Stimulated activated CD4-positive, alpha-beta T cell treated with anti-CD3 and anti-CD28 coated beads, Interleukin-15, amount 100 ng/mL, for 48 hours (primary cell): Measurements from ENCODE around the gene SAG.

ENCODE experiments used
- DNase-seq, 2 donors: peaks; one replicate each; pipeline ENCODE4 v3.0.0-alpha.2; 2020; ENCODE audit warnings: low read depth in 2 of 2

SAG gene

DNA sequence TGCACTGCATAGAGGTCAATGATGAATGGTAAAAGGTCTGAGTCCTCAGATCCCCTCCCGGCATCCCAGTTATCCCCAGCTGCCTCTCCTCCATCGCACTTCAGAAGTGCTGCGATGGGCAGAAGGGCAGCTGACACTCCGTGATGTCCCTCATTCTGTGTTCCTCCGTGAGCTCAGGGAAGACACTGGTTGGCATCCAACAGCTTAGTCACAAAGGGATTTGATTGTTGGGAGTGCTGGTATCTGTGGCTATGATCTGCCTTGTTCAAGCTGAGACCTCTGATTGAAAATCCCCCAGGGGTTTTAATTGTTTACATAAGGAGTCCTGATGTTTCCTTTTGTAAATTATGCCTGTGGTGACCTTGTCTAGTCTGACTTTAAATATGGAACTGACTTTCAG is 19.0 kb upstream of the SAG start:
- DNase-seq: no peak

DNA sequence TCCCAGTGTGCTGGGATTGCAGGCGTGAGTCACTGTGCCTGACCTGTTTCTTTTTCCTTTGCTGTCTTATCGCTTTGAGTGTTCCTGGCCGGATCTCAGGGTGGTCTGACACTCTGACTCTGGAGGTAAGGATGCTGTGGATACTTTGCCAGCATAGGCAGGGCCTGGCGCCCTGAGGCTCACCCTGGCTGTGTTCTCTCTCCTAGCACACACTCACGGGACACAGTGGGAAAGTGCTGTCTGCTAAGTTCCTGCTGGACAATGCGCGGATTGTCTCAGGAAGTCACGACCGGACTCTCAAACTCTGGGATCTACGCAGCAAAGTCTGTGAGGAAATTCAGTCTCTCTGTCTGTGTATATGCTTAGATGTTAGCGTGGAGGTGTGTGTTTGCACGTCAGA is 18.0 kb upstream of the SAG start:
- no peak for DNase-seq

DNA sequence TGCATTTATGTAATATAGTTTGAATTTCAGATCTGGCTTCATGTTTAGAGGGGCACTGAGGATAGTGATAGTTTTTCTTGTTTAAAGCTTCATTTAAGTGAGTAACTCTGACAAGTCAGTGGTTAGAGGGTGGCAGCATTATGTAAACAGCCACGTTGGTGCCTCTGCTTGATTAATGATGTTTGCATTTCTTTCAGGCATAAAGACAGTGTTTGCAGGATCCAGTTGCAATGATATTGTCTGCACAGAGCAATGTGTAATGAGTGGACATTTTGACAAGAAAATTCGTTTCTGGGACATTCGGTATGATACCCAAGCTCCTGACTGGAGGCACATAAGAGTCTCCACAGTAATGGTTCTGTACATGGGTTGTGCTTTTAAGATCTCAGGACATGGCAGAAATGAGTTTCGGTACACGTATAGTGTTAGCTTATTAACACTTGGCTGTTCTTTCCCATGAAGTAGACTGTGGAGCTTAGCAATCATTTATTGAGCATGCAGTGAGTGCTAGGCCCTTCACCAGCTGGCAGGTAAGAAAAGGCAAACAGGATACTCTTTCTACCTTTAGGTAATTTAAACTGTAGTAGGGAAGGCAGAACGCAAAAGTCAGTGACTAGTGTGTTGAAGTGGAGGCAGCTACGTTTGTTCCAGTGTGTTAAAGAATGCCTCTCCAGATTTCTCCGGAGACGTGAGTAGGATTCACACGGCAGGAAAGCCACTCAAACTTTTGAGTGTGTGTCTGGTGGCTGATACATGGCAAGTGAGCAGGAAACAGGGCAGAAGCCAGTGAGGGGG is 17.4 kb upstream of the SAG start:
- DNase-seq: no peak

DNA sequence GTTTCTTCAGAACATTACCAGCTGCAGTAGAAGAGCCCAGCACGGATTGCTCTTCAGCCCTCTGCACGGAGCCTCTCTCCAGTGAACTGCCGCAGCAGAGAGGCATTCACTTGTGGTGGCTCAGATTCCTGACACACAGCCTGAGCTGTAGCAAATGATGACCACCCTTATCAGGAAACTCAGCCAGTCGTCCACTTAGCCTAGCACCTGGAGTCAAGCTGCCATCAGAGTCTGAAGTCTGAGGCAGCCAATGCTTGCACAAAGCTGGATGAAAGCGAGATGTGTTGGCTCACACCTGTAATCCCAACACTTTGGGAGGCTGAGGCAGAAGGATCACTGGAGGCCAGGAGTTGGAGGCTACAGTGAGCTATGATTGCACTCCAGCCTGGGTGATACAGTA is 11.7 kb upstream of the SAG start:
- no peak for DNase-seq

DNA sequence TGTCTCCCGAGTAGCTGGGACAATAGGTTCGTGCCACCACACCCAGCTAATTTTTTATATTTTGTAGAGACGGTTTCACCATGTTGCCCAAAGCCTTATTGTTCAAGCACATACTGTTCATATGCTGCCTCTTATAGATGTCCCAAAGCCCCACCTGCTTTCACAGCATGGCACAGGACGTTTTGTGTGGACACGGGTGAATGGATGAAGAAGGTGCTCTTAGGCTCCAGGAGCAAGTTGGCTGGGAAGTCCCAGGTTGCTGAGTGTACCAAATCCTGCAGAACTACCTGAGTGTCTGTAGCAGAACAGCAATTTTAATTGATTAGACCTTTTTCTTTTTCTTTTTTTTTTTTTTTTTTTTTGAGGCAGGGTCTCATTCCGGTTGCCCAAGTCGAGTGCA is 10.5 kb upstream of the SAG start:
- no peak for DNase-seq

DNA sequence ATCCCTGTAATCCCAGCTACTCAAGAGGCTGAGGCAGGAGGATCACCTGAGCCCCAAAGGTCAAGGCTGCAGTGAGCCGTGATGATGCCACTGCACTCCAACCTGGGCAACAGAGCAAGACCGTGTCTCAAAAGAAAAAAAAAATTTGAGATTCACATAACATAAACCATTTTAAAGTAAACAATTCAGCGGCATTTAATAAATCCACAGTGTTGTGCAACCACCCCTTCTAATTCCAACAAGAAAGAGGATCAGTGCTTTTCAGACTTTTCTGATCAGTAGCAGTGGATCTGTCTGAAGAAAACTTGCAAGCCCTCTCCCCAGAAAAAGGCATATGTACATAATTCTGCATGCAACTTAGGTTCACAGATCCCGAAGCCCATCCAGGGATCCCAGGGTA is 7.2 kb upstream of the SAG start:
- DNase-seq: no peak

DNA sequence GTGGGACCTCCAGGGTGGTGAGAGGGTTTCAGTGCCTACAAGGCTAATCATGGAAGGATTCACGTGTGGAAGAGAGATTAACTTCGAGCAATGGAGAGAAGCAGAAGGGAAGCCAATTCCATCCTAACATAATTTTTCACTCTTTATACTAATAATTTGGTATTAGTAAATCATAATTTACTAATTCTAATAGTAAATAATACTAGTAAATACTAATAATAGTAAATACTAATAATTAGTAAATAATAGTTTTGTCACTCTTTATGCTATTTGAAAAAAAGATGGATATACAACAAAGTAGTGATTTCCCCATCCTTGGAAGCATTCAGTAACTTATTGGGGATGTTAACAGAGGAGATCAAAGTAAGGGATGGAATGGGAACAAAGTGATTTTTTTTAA is 6.4 kb upstream of the SAG start:
- DNase-seq: no peak

DNA sequence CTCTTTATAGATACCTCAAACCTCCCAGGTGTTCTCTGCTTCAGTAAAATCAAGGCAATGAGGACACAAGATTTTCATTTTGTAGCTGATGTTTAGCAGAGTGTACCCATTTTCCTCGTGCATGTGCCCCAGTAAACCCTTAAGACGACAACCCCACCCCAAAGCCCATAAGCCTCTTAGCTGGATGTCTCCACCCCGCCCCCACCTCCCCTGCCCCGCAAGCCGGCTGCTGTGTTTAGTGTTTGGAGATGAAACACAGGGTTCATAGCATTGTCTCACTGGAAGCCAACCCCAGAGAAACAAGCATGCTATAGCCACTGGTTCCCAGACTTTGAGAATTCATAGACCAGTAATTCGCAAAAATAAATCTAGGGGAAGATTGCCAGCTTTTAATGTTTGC is 5.8 kb upstream of the SAG start:
- no peak for DNase-seq

DNA sequence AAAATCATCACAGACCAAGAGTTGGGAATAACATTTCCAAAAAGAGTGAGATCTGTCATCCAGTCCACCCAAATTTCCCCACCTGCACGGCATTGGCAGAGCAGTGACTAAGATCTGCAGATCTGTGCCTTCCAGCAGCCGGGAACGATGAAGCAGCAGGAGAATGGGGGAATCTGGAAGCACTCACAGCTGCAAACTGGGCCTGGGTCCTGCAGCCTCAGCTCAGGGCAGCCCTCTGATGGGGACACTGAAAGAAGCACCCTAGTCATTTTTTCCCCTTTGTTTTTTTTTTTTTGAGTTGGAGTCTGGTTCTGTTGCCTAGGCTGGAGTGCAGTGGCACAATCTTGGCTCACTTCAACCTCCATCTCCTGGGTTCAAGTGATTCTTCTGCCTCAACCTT is 4.4 kb upstream of the SAG start:
- DNase-seq: no peak

DNA sequence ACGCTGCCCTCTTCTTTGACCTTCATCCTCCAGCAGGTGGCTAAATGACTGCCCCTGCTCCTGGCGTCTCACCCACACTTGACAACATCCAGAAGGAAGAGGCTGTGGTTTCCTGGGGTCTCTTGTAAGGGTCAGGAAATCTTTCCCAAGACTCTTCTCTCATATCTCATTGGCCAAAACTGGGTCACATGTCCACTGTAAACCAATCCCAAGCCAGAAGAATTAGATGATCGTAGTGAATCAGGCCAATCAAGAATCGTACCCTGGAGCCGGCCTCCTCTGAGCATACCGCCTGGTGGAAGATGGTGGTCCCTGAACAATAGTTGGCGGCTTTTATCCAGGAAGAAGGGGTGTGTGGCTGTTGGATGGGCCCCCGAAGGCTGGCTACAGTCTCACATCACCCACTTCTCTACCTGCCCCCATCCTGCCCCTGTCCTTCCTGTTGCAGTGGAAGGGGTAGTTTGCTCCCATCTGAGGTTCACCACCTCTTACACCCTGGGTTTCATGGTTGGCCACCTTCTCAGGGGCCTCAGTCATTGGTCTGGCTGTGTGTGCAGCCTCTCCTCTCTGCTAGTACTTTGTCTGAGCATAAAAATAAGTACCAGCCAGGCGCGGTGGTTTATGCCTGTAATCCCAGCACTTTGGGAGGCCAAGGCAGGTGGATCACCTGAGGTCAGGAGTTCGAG is 3.8 kb downstream of the SAG start:
- DNase-seq: no peak

DNA sequence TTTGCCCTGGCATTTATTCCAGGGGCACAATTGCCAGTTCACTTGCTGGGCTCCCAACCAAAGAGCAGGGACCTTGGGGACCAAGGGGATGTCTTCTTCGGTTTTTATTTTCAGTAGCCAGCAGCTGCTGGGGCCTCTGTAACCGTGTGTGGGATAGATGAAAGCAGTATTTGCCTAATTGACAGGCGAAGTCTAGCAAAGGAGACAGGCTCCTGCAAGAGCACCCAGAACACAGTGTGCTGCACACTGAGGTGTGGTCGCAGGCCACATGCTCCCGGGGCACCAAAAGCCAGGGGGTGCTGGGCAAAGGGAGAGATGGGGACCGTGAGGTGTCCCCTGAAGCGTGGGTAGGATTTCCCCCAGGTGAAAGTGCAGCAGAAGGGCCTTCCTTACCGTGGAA is 5.3 kb downstream of the SAG start:
- no peak for DNase-seq

DNA sequence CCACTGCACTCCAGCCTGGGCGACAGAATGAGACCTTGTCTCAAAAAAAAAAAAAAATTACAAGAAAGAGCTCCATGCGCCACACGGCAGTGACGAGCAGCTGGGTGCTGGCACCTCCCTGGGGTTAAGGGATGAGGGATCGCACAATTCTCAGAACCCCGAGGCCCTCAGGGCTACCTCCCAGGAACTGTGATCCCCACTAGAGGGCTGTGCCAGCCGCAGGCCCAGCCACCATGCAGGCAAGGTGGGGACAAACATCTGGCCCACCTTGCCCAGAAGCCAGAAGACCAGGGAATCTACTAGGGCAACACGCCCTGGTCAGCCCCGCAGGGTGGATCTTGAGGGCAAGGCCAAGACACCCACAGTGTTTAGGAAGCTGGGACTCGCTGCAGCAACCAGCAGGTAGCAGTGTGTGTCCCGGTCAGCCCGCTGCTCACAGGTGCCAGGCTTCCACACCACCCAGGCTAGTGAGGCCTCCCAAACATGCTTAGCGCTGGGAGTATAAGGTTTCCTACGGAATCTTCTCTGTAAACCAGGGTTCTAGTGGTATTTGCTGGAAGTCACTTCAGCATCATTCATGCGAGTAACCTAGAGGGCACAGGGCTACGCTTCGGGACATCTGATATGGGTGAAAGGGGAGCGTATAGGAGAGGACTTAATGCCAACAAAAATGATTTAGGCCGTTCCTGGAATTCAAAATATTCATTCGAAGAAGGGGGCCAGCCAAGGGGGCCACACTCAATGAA is 6.7 kb downstream of the SAG start:
- DNase-seq: no peak

DNA sequence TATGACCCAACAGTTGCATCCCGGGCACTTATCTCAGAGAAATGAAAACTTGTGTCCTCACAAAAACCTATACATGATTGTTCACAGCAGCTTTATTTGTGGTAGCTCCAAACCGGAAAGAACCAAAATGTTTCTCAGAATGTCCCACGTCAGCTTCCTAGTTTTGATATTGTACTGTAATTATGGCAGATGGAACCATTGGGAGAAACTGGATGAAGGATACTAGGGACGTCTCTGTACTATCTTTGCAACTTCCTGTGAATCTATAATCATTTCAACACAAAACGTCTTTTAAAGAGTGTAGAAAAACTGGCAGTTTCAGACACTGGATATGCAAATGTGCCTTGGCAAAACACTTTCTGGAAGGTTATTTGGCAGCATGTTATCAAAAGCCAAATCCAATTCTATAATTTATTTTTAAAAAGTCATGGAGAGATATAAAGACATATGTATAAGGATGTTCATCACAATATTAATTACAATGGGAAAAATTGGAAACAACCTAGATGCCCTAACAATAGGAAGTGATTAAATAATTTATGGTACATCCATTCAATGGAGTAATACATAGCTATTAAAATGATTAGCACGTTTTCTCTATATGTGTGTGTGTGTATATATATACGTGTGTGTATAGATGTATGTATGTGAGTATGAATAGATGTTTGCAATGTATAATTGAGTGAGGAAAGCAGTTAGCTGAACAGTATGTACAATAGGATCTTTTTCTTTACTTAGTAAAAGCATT is 9.8 kb downstream of the SAG start:
- no peak for DNase-seq

DNA sequence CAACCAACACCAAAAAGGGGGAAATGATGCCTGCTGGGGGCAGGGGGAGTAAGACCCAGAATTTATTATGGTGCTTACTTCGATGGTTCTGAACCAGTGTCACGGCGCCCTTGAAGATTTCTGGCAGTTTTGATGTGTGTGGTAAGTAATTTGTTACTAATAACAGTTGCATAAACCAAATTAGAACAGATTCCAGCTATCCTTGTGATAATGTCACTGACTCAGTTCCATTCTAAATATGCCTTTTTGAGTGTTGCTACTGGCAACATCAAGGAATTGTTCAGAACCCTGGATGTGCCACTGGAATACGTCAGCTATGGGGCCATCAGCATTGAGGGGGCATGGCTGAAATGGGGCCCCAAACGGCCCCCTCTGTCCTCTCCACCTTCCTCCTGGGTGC is 11.6 kb downstream of the SAG start:
- DNase-seq: no peak

DNA sequence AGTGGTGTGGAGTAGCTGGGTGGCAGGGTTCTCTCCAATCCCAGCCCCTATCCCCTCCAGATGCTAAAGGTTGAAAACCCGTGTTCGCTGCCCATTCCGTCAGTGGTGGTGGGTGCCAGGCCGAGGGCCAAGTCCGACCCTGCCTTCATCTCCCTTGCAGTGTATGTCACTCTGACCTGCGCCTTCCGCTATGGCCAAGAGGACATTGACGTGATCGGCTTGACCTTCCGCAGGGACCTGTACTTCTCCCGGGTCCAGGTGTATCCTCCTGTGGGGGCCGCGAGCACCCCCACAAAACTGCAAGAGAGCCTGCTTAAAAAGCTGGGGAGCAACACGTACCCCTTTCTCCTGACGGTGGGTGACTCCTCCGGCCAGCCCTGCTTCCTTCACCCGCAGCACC is 12.9 kb downstream of the SAG start:
- no peak for DNase-seq

DNA sequence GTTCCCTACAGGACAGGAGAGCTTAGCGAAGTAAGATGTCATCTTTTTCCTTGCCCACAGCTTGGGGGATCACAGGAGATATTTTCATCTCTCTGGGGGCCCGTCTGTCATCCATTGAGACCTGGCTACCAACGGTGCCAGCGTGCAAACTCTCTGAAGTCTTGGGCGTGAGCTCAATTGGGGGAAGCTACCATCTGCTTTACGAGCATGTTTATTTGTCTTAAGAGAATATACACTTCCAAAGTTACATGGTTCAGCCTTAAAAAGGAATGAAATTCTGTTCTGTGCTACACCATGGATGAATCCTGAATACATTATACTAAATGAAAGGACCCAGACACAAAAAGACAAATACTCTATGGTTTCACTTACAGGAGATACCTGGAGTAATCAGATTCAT is 13.6 kb downstream of the SAG start:
- DNase-seq: no peak

DNA sequence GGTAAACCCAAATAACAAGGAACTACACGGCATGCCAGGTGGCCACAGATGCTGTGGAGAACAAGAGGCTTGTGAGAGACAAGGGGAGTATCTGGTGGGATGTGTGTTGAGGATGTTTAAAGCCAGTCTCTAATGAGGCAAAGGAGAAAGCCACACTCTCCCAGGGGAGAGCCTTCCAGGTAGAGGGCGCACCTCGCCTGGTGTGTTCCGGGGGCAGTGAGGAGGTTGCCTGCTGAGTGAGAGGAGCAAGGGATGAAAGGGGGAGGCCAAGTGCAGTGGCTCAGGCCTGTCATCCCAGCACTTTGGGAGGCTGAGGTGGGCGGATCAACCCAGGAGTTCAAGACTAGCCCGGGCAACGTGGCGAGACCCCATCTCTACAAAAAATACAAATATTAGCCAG is 16.2 kb downstream of the SAG start:
- no peak for DNase-seq

DNA sequence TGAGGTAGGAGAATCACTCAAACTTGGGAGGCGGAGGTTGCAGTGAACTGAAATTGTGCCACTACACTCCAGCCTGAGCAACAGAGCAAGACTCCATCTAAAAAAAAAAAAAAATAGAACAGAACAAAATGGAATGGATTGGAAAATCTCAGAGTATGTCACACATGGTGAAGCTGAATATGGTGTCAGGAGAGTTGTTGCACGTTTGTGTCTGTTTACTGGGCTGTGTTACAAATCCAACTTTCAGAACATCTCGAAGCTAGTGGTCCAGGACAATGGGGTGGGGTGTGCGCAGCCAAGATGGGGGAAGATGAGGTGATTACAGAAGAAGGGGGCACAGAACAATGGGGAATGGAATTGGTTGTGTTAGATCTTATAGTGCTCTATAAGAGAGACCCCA is 17.6 kb downstream of the SAG start:
- no peak for DNase-seq

DNA sequence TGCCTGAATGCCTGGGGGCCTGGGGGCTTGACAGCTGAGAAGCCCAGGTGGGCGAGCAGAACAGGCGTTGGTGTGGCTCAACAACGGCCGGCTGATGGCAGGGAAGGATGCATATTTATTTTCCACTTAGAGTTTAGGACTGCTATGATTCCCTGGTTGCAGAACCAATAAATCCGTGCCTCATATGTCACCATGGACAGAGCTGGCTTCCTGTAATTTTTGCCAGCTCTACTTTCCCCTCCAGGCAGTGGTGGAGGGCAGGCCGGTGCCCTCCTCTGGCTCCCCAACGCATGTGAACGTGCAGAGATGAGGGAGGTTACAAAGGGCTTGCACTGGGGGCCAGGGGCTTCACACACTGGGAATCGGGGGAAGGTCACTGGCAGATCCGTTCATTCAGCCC is 18.2 kb downstream of the SAG start:
- DNase-seq: no peak

DNA sequence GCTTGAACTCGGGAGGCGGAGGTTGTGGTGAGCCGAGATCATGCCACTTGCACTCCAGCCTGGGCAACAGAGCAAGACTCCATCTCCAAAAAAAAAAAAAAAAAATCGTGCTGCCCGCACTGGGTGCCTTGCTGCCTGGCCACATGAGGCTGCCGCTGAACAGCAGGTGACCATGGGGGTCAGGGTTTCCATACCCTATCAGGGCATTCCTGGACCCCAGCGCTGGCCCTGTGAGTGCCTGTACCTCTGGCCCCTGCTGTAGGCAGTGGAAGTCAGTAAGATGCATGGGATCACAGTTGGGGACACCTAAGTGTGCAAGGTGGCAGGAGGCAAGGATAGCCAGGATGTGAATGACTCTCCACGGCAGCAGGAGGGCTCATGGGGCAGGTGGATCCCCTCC is 18.9 kb downstream of the SAG start:
- no peak for DNase-seq

DNA sequence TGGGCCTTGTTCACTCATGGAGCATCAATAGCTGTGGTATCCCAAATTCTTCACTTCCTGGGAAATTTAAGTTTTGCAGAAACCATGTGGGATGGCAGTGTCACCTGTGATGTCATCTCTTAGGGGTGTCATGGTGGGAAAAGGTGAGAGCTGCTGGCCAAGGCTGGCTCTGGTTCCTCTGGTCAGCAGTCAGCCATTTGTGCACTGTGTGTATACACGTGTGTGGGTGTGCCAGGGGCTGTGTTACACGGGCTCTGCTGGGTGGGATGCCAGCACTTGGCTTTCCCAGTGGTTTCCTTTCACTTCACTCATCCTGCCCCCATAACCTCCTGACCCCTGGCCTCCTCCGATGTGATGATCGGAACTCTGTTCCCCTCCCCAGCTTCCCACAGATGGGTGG is 21.3 kb downstream of the SAG start:
- DNase-seq: no peak

DNA sequence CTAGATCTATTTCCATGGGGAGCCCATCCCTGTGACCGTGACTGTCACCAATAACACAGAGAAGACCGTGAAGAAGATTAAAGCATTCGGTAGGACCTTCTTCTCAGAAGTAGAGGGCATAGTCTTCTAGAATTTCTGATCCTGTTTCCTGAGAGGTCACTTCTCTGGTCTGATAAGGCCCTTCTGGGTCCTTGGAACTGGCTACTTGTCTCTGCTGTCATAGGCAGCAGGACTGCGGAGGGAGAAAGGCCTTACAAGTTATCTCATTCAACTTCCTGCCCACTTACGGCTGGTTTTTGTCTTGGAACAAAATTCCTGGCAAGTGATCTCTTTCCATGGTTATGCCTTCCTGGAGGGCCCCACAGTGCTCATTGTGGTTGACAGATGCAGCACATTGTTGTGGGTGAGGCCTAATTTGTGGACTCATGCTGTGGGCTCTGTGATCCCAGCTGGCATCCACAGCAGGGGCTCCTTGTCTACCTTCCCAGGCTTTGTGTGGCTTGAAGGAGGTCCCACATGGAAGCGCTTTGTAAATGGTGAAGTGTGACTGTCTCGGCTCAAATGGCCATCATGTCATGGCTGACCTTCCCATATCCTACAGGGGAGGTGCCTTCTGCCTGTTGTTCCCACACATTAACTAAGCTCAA is 22.0 kb downstream of the SAG start:
- no peak for DNase-seq
